GM18867 (cell line): ENCODE data around the gene OMD.

Experiments
- ATAC-seq: cut with Tn5 transposase; IDR thresholded peaks from one replicate; pipeline ENCODE4 v1.9.1; 2021; ENCODE audit warnings: mild to moderate bottlenecking, moderate library complexity; ENCODE audit not compliant: unreplicated experiment

OMD gene

DNA sequence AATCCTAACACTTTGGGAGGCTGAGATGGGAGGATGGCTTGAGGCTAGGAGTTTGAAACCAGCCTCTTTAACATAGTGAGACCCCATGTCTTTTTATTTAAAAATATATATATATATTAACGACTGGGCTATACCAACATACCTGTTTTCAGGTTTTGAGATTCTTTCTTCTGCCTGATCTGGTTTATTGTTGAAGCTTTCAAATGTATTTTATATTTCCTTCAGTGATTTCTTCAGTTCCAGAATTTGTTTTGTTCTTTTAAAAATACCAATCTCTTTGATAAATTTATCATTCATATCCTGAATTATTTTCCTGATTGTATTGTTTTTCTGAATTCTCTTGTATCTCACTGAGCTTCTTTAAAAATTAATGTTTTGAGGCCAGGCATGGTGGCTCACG lies 51.1 kb downstream of the OMD start:
- ATAC-seq: no peak

DNA sequence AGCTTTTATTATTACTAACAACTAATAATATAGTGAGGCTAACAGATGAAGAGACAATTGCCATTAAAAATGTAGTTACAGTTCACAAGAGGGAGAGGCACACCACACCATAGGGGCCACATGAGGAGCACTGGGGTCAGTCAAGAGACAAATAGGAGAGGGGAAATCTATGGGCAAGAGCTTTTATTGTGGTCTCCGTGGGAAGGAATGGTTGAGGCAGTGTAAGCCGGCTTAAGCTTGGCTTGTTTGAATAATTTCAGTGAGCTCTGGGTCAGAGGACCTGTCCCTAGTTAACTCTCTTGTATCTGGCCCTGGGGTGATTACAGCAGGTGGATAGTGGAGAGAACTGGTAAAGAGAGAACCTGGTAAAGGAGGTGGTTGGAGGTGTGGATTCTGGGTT lies 55.2 kb downstream of the OMD start:
- ATAC-seq: no peak
